ENCODE results near the gene MAPK4. TPM values are rescaled to one million over a fixed set of nuclear protein-coding genes. Genes with fewer than 3 reads are reported as not detected.
"Not testable (repeated sequence)": the region's sequence is repeated elsewhere in the genome, so short reads cannot be mapped to it uniquely, and the experiment has no call there.

Gene MAPK4
- total RNA-seq, 4 donors from 2014 or later: 0.26 to 2.8 (median 0.77) TPM

DNA sequence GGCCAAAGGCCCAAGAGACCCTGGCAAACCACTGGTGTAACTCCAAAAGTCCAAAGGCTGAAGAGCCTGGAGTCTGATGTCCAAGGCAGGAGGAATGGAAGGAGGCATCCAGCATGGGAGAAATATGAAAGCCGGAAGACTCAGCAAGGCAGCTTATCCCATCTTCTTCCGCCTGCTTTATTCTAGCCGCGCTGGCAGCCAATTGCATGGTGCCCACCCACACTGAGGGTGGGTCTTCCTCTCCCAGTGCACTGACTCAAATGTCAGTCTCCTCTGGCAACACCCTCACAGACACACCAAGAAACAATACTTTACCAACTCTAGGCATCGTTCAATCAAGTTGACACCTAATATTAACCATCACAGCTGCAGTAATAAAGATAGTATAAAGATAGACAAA is 34.1 kb downstream of the MAPK4 start:
- DNase-seq: no peak
- TF ChIP-seq, protein P1, sequence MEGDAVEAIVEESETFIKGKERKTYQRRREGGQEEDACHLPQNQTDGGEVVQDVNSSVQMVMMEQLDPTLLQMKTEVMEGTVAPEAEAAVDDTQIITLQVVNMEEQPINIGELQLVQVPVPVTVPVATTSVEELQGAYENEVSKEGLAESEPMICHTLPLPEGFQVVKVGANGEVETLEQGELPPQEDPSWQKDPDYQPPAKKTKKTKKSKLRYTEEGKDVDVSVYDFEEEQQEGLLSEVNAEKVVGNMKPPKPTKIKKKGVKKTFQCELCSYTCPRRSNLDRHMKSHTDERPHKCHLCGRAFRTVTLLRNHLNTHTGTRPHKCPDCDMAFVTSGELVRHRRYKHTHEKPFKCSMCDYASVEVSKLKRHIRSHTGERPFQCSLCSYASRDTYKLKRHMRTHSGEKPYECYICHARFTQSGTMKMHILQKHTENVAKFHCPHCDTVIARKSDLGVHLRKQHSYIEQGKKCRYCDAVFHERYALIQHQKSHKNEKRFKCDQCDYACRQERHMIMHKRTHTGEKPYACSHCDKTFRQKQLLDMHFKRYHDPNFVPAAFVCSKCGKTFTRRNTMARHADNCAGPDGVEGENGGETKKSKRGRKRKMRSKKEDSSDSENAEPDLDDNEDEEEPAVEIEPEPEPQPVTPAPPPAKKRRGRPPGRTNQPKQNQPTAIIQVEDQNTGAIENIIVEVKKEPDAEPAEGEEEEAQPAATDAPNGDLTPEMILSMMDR (IDR thresholded peaks at IDR 0.05): no peak
- TF ChIP-seq POLR2A (IDR thresholded peaks at IDR 0.05): no peak
- H3K4me1 ChIP-seq: no peaks in the 10 kb centered on the region
- H3K9me3 ChIP-seq: no peaks in the 10 kb centered on the region
- H3K27ac ChIP-seq: no peak overlapping the region
- intact Hi-C loops (cut with DNase I; ENCODE audit: low total_unique reads): no loop called here
- H3K36me3 ChIP-seq: no peaks in the 10 kb centered on the region
- no peak overlapping the region for H3K4me3 ChIP-seq
- H3K27me3 ChIP-seq: no peaks in the 10 kb centered on the region

DNA sequence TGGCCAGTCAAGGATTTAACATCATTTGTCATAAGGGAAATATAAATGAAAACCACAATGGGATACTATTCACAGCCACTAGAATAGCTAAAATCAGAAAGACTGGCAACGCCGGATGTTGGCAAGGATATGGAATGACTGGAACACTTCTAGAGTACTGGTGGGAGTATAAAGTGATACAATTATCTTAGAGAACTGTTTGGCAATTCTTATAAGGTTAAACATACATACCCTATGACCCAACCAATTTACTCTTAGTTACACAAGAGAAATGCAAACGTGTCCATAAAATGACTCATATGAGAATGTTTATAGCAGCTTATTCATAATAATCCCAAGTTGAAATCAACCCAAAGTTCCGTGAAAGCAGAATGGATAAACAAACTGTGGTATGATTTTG is 35.1 kb downstream of the MAPK4 start:
- TF ChIP-seq POLR2A (IDR thresholded peaks at IDR 0.05): no peak
- TF ChIP-seq, protein P1 (IDR thresholded peaks at IDR 0.05): no peak
- intact Hi-C loops (cut with DNase I; ENCODE audit: low total_unique reads): no loop called here
- H3K27me3 ChIP-seq: no peaks in the 10 kb centered on the region
- DNase-seq: no peak
- H3K36me3 ChIP-seq: no peaks in the 10 kb centered on the region
- no peaks in the 10 kb centered on the region for H3K9me3 ChIP-seq
- H3K4me3 ChIP-seq: no peak overlapping the region
- no peak overlapping the region for H3K27ac ChIP-seq
- H3K4me1 ChIP-seq: no peaks in the 10 kb centered on the region

DNA sequence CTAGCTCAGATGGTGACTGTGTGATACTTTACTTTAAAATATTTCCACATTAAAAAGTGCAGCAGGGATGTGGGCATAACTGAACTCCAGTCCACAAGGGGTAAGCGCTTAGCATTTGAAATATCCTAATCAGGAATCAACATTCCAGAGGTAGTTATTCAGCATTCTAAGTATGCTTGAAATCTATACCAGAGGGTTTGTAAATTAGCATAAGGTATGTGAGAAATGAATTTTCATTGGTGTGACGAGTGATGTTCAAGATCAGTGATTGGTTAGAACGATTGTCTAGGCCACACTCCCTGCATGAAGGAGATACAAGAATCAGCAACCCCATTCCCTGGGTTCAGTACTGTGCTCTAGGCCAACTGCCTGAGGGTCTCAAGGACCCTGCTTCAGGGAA is 42.6 kb downstream of the MAPK4 start:
- intact Hi-C loops (cut with DNase I; ENCODE audit: low total_unique reads): no loop called here
- Histone ChIP-seq H3K9me3 (no peaks in the 10 kb centered on the region), H3K4me3 (no peak overlapping the region), H3K27ac (no peak overlapping the region), H3K4me1 (no peaks in the 10 kb centered on the region), H3K27me3 (no peaks in the 10 kb centered on the region), H3K36me3 (no peaks in the 10 kb centered on the region)
- DNase-seq: no peak
- no peak for TF ChIP-seq POLR2A (IDR thresholded peaks at IDR 0.05)
- TF ChIP-seq, protein P1 (IDR thresholded peaks at IDR 0.05): no peak

DNA sequence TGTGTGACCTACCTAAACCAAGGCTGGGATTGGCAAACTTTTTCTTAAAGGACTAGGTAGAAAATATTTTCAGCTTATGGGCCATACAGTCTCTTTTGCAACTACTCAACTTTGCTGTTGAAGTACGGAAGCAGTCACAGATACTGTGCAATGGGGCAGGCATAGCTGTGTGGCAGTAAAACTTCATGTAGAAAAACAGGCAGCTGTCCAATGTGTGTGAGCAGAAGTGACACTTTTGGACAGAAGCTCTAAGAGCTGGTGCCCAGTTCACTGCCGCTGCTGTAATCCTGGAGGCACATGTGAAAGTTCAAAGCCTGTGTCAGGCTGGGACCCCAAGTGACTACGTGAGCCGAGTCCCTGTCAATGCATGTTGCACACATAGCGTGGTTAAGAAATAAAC is 46.7 kb downstream of the MAPK4 start:
- intact Hi-C loops (cut with DNase I; ENCODE audit: low total_unique reads): no loop called here
- H3K4me3 ChIP-seq: no peak overlapping the region
- H3K9me3 ChIP-seq: no peaks in the 10 kb centered on the region
- no peak overlapping the region for H3K27ac ChIP-seq
- no peaks in the 10 kb centered on the region for H3K36me3 ChIP-seq
- H3K27me3 ChIP-seq: no peaks in the 10 kb centered on the region
- TF ChIP-seq, protein P1 (IDR thresholded peaks at IDR 0.05): no peak
- no peak for TF ChIP-seq POLR2A (IDR thresholded peaks at IDR 0.05)
- DNase-seq: no peak
- no peaks in the 10 kb centered on the region for H3K4me1 ChIP-seq

DNA sequence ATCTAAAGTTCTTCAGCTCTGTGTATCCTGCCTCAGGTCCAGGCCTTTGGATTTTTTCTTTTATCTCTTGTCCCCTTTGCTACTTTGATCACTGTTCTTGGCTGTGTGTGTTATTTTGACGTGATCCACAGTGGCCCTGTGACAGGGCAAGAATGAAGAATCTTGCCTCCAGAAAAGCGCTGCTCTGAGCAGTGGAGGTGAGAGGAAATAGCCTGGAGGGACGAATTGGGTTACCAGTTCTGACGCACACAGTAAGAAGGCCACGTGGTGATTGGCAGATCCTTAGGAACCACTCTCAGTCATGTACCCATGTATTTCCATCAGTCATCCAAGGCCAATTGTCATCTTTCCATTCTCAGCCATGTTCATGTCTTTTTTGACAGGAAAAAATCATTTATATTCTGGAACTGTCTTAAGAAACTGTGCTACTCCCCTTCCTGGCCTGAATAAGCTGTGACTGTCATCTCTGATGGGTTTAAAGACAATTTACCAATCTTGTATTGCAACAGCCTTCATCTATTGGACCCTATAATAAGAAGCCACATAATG is 47.6 kb downstream of the MAPK4 start:
- TF ChIP-seq POLR2A (IDR thresholded peaks at IDR 0.05): no peak
- TF ChIP-seq, protein P1 (IDR thresholded peaks at IDR 0.05): no peak
- no peaks in the 10 kb centered on the region for H3K4me1 ChIP-seq
- H3K4me3 ChIP-seq: no peak overlapping the region
- H3K9me3 ChIP-seq: no peaks in the 10 kb centered on the region
- H3K27ac ChIP-seq: no peak overlapping the region
- no peak for DNase-seq
- intact Hi-C loops (cut with DNase I; ENCODE audit: low total_unique reads): no loop called here
- no peaks in the 10 kb centered on the region for H3K36me3 ChIP-seq
- no peaks in the 10 kb centered on the region for H3K27me3 ChIP-seq

DNA sequence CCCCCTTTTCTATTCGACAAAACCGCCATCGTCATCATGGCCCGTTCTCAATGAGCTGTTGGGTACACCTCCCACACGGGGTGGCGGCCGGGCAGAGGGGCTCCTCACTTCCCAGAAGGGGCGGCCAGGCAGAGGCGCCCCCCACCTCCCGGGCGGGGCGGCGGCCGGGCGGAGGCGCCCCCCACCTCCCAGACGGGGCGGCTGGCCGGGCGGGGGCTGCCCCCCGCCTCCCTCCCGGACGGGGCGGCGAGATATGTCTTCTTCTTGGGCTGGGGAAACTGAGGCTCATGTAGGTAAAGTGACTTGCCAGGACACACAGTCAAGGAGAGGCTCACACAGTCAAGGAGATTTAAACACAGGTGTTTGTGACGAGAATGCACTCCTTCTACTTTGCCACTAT is 49.3 kb downstream of the MAPK4 start:
- DNase-seq; H3K27ac ChIP-seq; H3K4me1 ChIP-seq; intact Hi-C loops (cut with DNase I; ENCODE audit: low total_unique reads); H3K9me3 ChIP-seq; H3K27me3 ChIP-seq; H3K36me3 ChIP-seq; H3K4me3 ChIP-seq: not testable (repeated sequence)

Data from uterus (tissue), 4 donors.